ENCODE data around the gene ROBO3. TPM values are rescaled to one million over a fixed set of nuclear protein-coding genes. Genes with fewer than 3 reads are reported as not detected.

The ROBO3 gene
- total RNA-seq, 4 donors from 2014 or later, result 1.9 to 5.3 (median 3.3) TPM

DNA sequence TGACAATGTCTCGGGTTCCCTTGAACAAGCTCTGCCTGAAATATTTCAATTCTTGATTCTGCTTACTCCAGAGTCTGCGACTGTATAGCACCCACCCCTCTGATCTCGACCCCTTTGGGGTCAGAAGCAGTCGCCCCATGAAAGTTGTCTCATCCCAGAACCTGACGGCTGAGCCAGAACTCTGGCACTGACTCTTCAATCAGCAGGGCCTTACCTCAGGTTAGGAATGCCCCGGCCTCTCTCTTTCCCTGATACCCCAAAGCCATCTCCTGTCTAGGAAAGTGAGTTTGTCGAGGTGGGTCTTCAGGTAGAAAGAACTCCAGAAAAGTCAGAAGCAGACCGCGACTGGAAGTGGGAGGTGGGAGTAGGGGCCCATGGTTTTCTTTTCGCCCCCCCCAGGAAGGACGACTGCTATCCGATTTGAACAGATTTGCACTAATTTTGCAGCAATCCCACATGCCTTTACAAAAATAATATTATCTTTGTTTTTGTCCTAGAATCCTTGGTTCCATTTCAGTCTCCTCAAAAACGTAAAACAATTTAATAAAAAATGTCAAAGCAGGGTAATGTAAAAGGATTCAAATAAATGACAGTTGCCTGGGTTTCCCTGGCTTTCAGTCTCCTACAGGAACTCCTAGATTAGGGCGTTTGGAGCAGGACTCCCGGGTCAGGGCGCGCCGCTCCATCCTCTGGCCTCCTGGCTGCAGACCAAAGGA lies 898 bp upstream of the ROBO3 start:
- H3K4me3 ChIP-seq (ENCODE audit: low read depth, poor library complexity, severe bottlenecking), result no peak overlapping the region
- 11 to 15% methylated on average over 18 of the region's 18 CpGs for WGBS, 2 donors
- intact Hi-C loops (cut with DNase I; ENCODE audit: low total_unique reads), result no loop called here
- DNase-seq (ENCODE audit: low spot score in 2 of 2), result peak in 1 of 2 donors; percentile 54
- TF ChIP-seq, protein P1, sequence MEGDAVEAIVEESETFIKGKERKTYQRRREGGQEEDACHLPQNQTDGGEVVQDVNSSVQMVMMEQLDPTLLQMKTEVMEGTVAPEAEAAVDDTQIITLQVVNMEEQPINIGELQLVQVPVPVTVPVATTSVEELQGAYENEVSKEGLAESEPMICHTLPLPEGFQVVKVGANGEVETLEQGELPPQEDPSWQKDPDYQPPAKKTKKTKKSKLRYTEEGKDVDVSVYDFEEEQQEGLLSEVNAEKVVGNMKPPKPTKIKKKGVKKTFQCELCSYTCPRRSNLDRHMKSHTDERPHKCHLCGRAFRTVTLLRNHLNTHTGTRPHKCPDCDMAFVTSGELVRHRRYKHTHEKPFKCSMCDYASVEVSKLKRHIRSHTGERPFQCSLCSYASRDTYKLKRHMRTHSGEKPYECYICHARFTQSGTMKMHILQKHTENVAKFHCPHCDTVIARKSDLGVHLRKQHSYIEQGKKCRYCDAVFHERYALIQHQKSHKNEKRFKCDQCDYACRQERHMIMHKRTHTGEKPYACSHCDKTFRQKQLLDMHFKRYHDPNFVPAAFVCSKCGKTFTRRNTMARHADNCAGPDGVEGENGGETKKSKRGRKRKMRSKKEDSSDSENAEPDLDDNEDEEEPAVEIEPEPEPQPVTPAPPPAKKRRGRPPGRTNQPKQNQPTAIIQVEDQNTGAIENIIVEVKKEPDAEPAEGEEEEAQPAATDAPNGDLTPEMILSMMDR (IDR thresholded peaks at IDR 0.05), result no peak
- TF ChIP-seq POLR2A (IDR thresholded peaks at IDR 0.05), result no peak

GRCh38 chr11:124864892-124865180 lies 396 bp upstream of the ROBO3 start:
- H3K4me3 ChIP-seq (ENCODE audit: low read depth, poor library complexity, severe bottlenecking), result no peak overlapping the region
- no peak for TF ChIP-seq POLR2A (IDR thresholded peaks at IDR 0.05)
- TF ChIP-seq, protein P1 (IDR thresholded peaks at IDR 0.05), result no peak
- 8% methylated on average over 9 of the region's 9 CpGs for WGBS, 2 donors
- peak in 1 of 2 donors; percentile 66 for DNase-seq (ENCODE audit: low spot score in 2 of 2)
- intact Hi-C loops (cut with DNase I; ENCODE audit: low total_unique reads), result no loop called here

DNA sequence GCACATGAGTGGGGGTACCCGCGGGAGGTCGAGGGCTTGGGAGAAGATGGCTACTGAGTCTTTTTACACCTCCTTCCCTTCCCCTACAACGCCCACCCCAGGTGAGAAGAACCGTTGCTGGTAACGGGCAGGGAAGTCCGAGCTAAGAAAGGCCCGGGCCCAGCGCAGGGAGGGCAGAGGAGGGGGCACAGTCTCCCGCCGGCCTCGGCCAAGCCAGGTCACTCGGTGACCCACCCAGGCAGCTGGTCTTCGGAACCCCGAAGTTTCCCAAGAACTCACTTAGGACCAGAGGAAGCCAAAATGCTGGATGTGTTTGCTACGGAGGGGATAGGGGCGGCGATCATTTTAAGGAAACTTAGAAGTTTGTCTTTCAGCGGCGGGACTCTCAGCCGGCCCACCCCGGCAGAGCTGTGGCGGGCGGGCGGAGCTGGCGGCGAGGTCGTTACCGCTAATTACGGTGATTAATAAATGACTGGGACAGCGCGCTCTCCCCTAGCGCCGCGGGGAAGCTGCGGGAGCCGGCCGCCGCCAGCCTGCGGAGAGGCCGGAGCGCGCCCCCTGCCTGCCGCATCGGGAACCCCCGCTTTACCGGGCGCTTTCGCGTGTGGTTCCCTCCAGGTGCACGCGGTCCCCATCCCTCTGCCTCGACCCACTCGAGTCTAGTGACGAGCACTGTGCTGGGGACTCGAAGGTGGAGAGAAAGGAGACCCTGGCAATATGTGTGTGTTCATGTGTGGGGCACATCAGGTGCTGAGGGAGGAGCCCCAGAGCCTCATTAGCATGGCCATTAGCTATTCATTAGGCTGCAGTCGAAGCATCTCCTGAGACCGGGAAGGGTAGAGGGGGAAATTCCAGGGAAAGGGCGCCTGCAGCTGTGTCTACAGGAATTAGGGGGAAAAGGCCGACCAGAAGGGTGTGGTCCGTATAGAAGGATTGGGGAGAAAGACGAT lies 945 bp downstream of the ROBO3 start:
- DNase-seq (ENCODE audit: low spot score in 2 of 2), result peak in 1 of 2 donors; percentile 85

GRCh38 chr11:124867700-124868099 lies 2.5 kb downstream of the ROBO3 start:
- TF ChIP-seq, protein P1 (IDR thresholded peaks at IDR 0.05), result no peak
- TF ChIP-seq POLR2A (IDR thresholded peaks at IDR 0.05), result no peak
- no peak overlapping the region for H3K4me3 ChIP-seq (ENCODE audit: low read depth, poor library complexity, severe bottlenecking)
- intact Hi-C loops (cut with DNase I; ENCODE audit: low total_unique reads), result no loop called here
- DNase-seq (ENCODE audit: low spot score in 2 of 2), result peak in 1 of 2 donors; percentile 78
- WGBS, 2 donors, result 4 to 5% methylated on average over 8 of the region's 8 CpGs

More for the DNA sequence above, 945 bp downstream of the ROBO3 start:
- no peak for TF ChIP-seq POLR2A (IDR thresholded peaks at IDR 0.05)
- TF ChIP-seq, protein P1 (IDR thresholded peaks at IDR 0.05), result no peak
- intact Hi-C loops (cut with DNase I; ENCODE audit: low total_unique reads), result no loop called here
- WGBS, 2 donors, result 5 to 8% methylated on average over 30 to 44 of the region's 62 CpGs
- no peak overlapping the region for H3K4me3 ChIP-seq (ENCODE audit: low read depth, poor library complexity, severe bottlenecking)

- DNase-seq (ENCODE audit: low spot score in 2 of 2), result peak in 1 of 2 donors; percentile 75
- 10 to 12% methylated on average over 48 to 58 of the region's 63 CpGs for WGBS, 2 donors
- TF ChIP-seq, protein P1 (IDR thresholded peaks at IDR 0.05), result no peak
- TF ChIP-seq POLR2A (IDR thresholded peaks at IDR 0.05), result no peak
- H3K4me3 ChIP-seq (ENCODE audit: low read depth, poor library complexity, severe bottlenecking), result no peak overlapping the region
- intact Hi-C loops (cut with DNase I; ENCODE audit: low total_unique reads), result no loop called here
Observed at GRCh38 chr11:124868331-124869274, 3.4 kb downstream of the ROBO3 start.

Measured in lower leg skin (tissue), 4 donors.